ENCODE measurements around the gene OR6S1. TPM values are rescaled to one million over a fixed set of nuclear protein-coding genes. Genes with fewer than 3 reads are reported as not detected.

The OR6S1 gene
- total and polyA plus RNA-seq, 10 of the 15 experiments (the other 5 are each of a cell fraction or from before 2014, with no cell fraction given): 0.22 to 0.67 (median 0.43) TPM; not detected in 4

GRCh38 chr14:20684662-20685456, 43.4 kb upstream of the OR6S1 start:
- RAD21 ChIA-PET (ENCODE audit: unreplicated experiment): interaction anchor here (0.8 to 8.9 kb wide), 11 partner anchors 9 to 357 kb away, joined by 3 to 156 read pairs (median 5); partner anchors contain the start of gene PARP2
- no TSS peak for BruUV-seq (replicated peaks)
- ATAC-seq (no peak), FAIRE-seq (no peak), DNase-seq (ENCODE audit: low read depth, low spot score) (no peak)
- Histone ChIP-seq H3K9me3 (replicated peaks; ENCODE audit: control insufficient read depth, insufficient read depth, low read length) (no peaks in the 10 kb centered on the region), H3K4me2 (ENCODE audit: control insufficient read depth, insufficient read depth) (peak overlapping the region; percentile 97), H3K36me3 (ENCODE audit: control insufficient read depth in 2 of 2, insufficient read depth in 2 of 2, low read length in 1 of 2) (no peaks in the 10 kb centered on the region), H4K20me1 (ENCODE audit: control insufficient read depth, insufficient read depth) (no peaks in the 10 kb centered on the region), H2AFZ (ENCODE audit: control insufficient read depth, low read depth, low read length) (peak overlapping the region; percentile 92), H3K27me3 (replicated peaks in 1 of 2; ENCODE audit: control insufficient read depth in 2 of 2, insufficient read depth in 2 of 2, low read length in 1 of 2) (no peaks in the 10 kb centered on the region), H3K9ac (ENCODE audit: control insufficient read depth, insufficient read depth, low read length) (peak overlapping the region; percentile 93), H3K27ac (ENCODE audit: control insufficient read depth, insufficient read depth) (peak overlapping the region; percentile 99), H3K4me1 (ENCODE audit: control insufficient read depth, insufficient read depth, low read length) (peaks cover 18% of the 10 kb centered on the region), H3K79me2 (ENCODE audit: control insufficient read depth, insufficient read depth, low read length) (no peaks in the 10 kb centered on the region), H3K4me3 (peak overlapping the region; percentile 73)
- intact Hi-C loops (cut with micrococcal nuclease; ENCODE audit: unreplicated experiment): loop anchor here (5.0 kb wide), 2 partner anchors 223 to 273 kb away; partner anchors contain the start of genes PIP4P1 and TEP1
- WGBS (ENCODE audit: insufficient coverage, insufficient replicate concordance, low lambda C conversion rate, missing lambda C conversion rate): 33% methylated on average over 22 of the region's 22 CpGs
- TF ChIP-seq E2F8 (IDR thresholded peaks at IDR 0.05; ENCODE audit: low read depth, partially characterized antibody) (no peak), SIX5 (IDR thresholded peaks at IDR 0.05; ENCODE audit: low read depth, low read length, severe bottlenecking) (no peak)
- TF ChIP-seq, protein P1, sequence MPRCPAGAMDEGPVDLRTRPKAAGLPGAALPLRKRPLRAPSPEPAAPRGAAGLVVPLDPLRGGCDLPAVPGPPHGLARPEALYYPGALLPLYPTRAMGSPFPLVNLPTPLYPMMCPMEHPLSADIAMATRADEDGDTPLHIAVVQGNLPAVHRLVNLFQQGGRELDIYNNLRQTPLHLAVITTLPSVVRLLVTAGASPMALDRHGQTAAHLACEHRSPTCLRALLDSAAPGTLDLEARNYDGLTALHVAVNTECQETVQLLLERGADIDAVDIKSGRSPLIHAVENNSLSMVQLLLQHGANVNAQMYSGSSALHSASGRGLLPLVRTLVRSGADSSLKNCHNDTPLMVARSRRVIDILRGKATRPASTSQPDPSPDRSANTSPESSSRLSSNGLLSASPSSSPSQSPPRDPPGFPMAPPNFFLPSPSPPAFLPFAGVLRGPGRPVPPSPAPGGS (IDR thresholded peaks at IDR 0.05; ENCODE audit: borderline replicate concordance, insufficient read depth, low read depth, low read length, poor library complexity, severe bottlenecking): peak; percentile 89
- CTCF ChIA-PET: interaction anchor here (0.5 to 11.0 kb wide), 10 partner anchors 10 to 355 kb away, joined by 3 to 214 read pairs (median 18); partner anchors contain the start of gene CCNB1IP1
- POLR2A ChIA-PET: interaction anchor here (0.7 to 5.6 kb wide), 5 partner anchors 8 to 223 kb away, joined by 3 to 69 read pairs (median 4); partner anchors contain the start of gene PIP4P1
- SMC1A ChIA-PET (ENCODE audit: uncharacterized antibody, unreplicated experiment): interaction anchor here (0.7 to 8.9 kb wide), 10 partner anchors 12 to 355 kb away, joined by 3 to 150 read pairs (median 10); no protein-coding TSS in a partner anchor
- in situ Hi-C loops (cut with MboI): loop anchor here (5.0 kb wide), 3 partner anchors 53 to 353 kb away; partner anchors contain the start of genes CCNB1IP1 and PIP4P1

All from GM12878 (cell line).